Gastroesophageal sphincter (tissue), 3 donors: ENCODE data around the gene TMEM169.

Experiments
- CTCF ChIP-seq, 4 experiments: fragments of 200-600 bp in 2 of 4; fragments of 450-650 bp in 2 of 4; sonication (generic) in 1 of 4; IDR thresholded peaks; one replicate each; pipeline ENCODE4 v1.5.1; 2017 to 2019; ENCODE audit warnings: antibody characterized with exemption in 4 of 4, mild to moderate bottlenecking in 2 of 4, moderate library complexity in 2 of 4
- EP300 ChIP-seq: sonication (generic); formaldehyde crosslinking; IDR thresholded peaks from one replicate; pipeline ENCODE4 v1.6.1; 2017; ENCODE audit warnings: antibody characterized with exemption, mild to moderate bottlenecking
- POLR2A ChIP-seq, 2 donors: fragments of 450-650 bp; IDR thresholded peaks; one replicate each; pipeline ENCODE4 v1.6.1; 2017; ENCODE audit warnings: antibody characterized with exemption in 2 of 2, mild to moderate bottlenecking in 2 of 2, moderate library complexity in 1 of 2
- POLR2AphosphoS5 ChIP-seq: sonication (generic); formaldehyde crosslinking; IDR thresholded peaks from one replicate; pipeline ENCODE4 v1.6.1; 2017; ENCODE audit warnings: antibody characterized with exemption

- TF ChIP-seq CTCF (IDR thresholded peaks at IDR 0.05) (no peak), EP300 (no peak), POLR2AphosphoS5 (no peak), POLR2A (IDR thresholded peaks at IDR 0.05) (no peak)
These were observed 38.3 kb downstream of the TMEM169 start for GRCh38 chr2:216119986-216120385.
